PC-3 (cell line): ENCODE data around the gene PSMB4. TPM values are rescaled to one million over a fixed set of nuclear protein-coding genes. Genes with fewer than 3 reads are reported as not detected.

Source experiments
- ATAC-seq: fragments of 200-7000 bp; cut with Tn5 transposase; 2 replicates; pipeline ENCODE4 v1.9.1; 2020; ENCODE audit warnings: mild to moderate bottlenecking, moderate library complexity
- BruUV-seq: library from RNA; stranded (reverse); fragments of 400-500 nt; replicated peaks from 2 replicates; lab custom pipeline; 2021; lab: Mats Ljungman, UMichigan
- CTCF ChIA-PET: fragments of 300-600 bp; sonication (Branson Sonifier 250); formaldehyde crosslinking; loops from one replicate; lab custom pipeline; 2022; ENCODE audit warnings: antibody characterized with exemption; lab: Charles Lee
- POLR2A ChIA-PET: fragments of 300-600 bp; sonication (Branson Sonifier 250); formaldehyde crosslinking; loops from one replicate; lab custom pipeline; 2022; ENCODE audit warnings: antibody characterized with exemption; ENCODE audit not compliant: unreplicated experiment; lab: Charles Lee
- DNase-seq: peaks from one replicate; pipeline ENCODE4 v3.0.0-alpha.2; 2015
- H2AFZ ChIP-seq: fragments of 300-600 bp; sonication (generic); 2 replicates; pipeline ENCODE4 v1.6.0; 2016; ENCODE audit warnings: antibody characterized with exemption, low read length
- H3F3A ChIP-seq: fragments of 300-600 bp; sonication (generic); one replicate; pipeline ENCODE4 v1.6.0; 2017; ENCODE audit warnings: antibody characterized with exemption, low read length, control low read depth, mild to moderate bottlenecking; ENCODE audit not compliant: unreplicated experiment
- H3K27ac ChIP-seq: fragments of 300-600 bp; sonication (generic); 2 replicates; pipeline ENCODE4 v1.5.1; 2016; ENCODE audit warnings: mild to moderate bottlenecking, low read length
- H3K27me3 ChIP-seq: fragments of 300-600 bp; sonication (generic); 2 replicates; pipeline ENCODE4 v1.6.1; 2016; ENCODE audit warnings: low read length, mixed read lengths
- H3K36me3 ChIP-seq: fragments of 300-600 bp; sonication (generic); 2 replicates; pipeline ENCODE4 v1.6.1; 2016; ENCODE audit warnings: low read depth, mixed run types, low read length, mixed read lengths
- H3K4me1 ChIP-seq: fragments of 300-600 bp; sonication (generic); 2 replicates; pipeline ENCODE4 v1.5.1; 2016; ENCODE audit warnings: low read length; ENCODE audit not compliant: insufficient read depth
- H3K4me2 ChIP-seq: fragments of 300-600 bp; sonication (generic); 2 replicates; pipeline ENCODE4 v1.6.0; 2016; ENCODE audit warnings: low read length
- H3K4me3 ChIP-seq: fragments of 300-600 bp; sonication (generic); 2 replicates; pipeline ENCODE4 v1.5.1; 2016; ENCODE audit warnings: mild to moderate bottlenecking, low read length, mixed read lengths
- H3K79me2 ChIP-seq: fragments of 300-600 bp; sonication (generic); 2 replicates; pipeline ENCODE4 v1.6.1; 2017; ENCODE audit warnings: low read length, mixed read lengths
- H3K9ac ChIP-seq: fragments of 300-600 bp; sonication (generic); 2 replicates; pipeline ENCODE4 v1.6.0; 2016; ENCODE audit warnings: mild to moderate bottlenecking, low read length
- H3K9me2 ChIP-seq: fragments of 300-600 bp; sonication (generic); replicated peaks from 2 replicates; pipeline ENCODE4 v1.6.1; 2016; ENCODE audit warnings: mixed run types, low read length, mixed read lengths
- H3K9me3 ChIP-seq: fragments of 300-600 bp; sonication (generic); 2 replicates; pipeline ENCODE4 v1.6.1; 2016; ENCODE audit warnings: low read length, mixed read lengths
- H4K20me1 ChIP-seq: fragments of 300-600 bp; sonication (generic); 2 replicates; pipeline ENCODE4 v1.6.1; 2016; ENCODE audit warnings: low read length, mixed read lengths
- EZH2 ChIP-seq: fragments of 300-600 bp; sonication (generic); IDR thresholded peaks from one replicate; pipeline ENCODE4 v1.6.1; 2017; ENCODE audit warnings: antibody characterized with exemption, mild to moderate bottlenecking, low read length; ENCODE audit not compliant: unreplicated experiment
- EZH2phosphoT487 ChIP-seq: fragments of 300-600 bp; sonication (generic); IDR thresholded peaks from 2 replicates; pipeline ENCODE4 v1.6.1; 2018; ENCODE audit warnings: mild to moderate bottlenecking, antibody characterized with exemption, low read length, borderline replicate concordance
- intact Hi-C: fragments of 100-400 bp; cut with micrococcal nuclease; formaldehyde crosslinking; loops from 2 replicates; pipeline ENCODE4 v1.9.0; 2023
- total RNA-seq: library from RNA; depleted of rRNA; stranded (reverse); fragments of >200 nt; gene quantifications from 2 replicates; pipeline ENCODE4 v1.2.3, GENCODE V29; 2014
- TF ChIP-seq, protein P1 (sequence below): fragments of 300-600 bp; sonication (generic); conservative IDR thresholded peaks from 2 replicates; pipeline ENCODE4 v1.5.1; 2017; ENCODE audit warnings: antibody characterized with exemption, low read depth, mild to moderate bottlenecking, low read length

The PSMB4 gene
- total RNA-seq, 1 experiment from 2014 or later: 818 TPM

DNA sequence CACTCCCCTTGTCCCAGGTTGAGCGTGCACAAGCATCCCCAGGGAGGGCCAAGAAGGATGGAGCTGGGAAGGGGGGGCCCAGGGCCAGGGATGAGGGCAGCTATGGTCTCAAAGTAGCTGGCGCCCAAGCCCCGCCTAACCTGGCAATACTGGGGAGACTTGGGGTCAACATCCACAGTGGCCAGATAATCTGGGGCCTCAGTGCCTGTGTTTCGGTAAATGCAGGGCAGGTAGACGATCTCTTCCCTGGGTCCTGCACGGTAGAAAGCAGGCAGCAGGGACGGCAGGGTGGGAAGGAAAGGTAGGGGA is 30.1 kb upstream of the PSMB4 start:
- no peaks in the 10 kb centered on the region for H4K20me1 ChIP-seq
- no peaks in the 10 kb centered on the region for H3K9me2 ChIP-seq
- H3K79me2 ChIP-seq: no peaks in the 10 kb centered on the region
- no TSS peak for BruUV-seq
- CTCF ChIA-PET: no interaction called here
- no peaks in the 10 kb centered on the region for H3K27me3 ChIP-seq
- no peak overlapping the region for H3K4me3 ChIP-seq
- H3K4me2 ChIP-seq: no peak overlapping the region
- no peaks in the 10 kb centered on the region for H3K9me3 ChIP-seq
- peaks cover 4% of the 10 kb centered on the region for H3K36me3 ChIP-seq
- H3F3A ChIP-seq: no peaks in the 10 kb centered on the region
- POLR2A ChIA-PET: no interaction called here
- no peak for ATAC-seq
- no peak overlapping the region for H3K27ac ChIP-seq
- TF ChIP-seq, protein P1, sequence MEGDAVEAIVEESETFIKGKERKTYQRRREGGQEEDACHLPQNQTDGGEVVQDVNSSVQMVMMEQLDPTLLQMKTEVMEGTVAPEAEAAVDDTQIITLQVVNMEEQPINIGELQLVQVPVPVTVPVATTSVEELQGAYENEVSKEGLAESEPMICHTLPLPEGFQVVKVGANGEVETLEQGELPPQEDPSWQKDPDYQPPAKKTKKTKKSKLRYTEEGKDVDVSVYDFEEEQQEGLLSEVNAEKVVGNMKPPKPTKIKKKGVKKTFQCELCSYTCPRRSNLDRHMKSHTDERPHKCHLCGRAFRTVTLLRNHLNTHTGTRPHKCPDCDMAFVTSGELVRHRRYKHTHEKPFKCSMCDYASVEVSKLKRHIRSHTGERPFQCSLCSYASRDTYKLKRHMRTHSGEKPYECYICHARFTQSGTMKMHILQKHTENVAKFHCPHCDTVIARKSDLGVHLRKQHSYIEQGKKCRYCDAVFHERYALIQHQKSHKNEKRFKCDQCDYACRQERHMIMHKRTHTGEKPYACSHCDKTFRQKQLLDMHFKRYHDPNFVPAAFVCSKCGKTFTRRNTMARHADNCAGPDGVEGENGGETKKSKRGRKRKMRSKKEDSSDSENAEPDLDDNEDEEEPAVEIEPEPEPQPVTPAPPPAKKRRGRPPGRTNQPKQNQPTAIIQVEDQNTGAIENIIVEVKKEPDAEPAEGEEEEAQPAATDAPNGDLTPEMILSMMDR: no peak
- TF ChIP-seq EZH2 (no peak), EZH2phosphoT487 (no peak)
- no peak overlapping the region for H2AFZ ChIP-seq
- no peak overlapping the region for H3K9ac ChIP-seq
- intact Hi-C loops: no loop called here
- no peak for DNase-seq
- H3K4me1 ChIP-seq: peaks cover 31% of the 10 kb centered on the region

DNA sequence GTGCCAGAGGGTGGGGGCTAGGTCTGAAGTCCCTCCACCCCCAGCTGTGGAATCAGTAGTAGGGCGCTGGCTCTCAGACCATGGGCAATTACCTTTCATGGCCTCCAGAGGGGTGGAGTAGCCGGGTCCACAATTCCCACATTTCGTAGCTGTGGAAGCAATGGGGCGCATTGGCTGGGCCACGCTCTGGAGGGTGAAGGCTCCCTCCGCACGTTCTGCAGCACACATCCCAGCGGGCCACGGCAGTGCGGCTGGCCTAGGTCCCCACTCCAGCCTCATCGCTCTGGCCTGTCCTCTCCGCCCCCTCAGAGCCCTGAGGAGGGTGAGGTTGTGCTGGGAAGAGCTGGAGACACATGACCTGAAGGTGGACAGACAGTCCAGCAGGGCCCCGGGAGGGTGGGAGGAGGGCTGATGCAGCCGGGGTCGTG is 29.7 kb upstream of the PSMB4 start:
- Histone ChIP-seq H3K27me3 (no peaks in the 10 kb centered on the region), H3K4me2 (no peak overlapping the region), H3K4me1 (peaks cover 31% of the 10 kb centered on the region), H3K27ac (no peak overlapping the region), H4K20me1 (no peaks in the 10 kb centered on the region), H3K36me3 (peaks cover under 1% of the 10 kb centered on the region; the same call in 1 of the 2 replicates), H3K9me2 (no peaks in the 10 kb centered on the region), H3K79me2 (no peaks in the 10 kb centered on the region), H3K9ac (no peak overlapping the region), H3K4me3 (no peak overlapping the region), H2AFZ (no peak overlapping the region), H3F3A (no peaks in the 10 kb centered on the region), H3K9me3 (no peaks in the 10 kb centered on the region)
- intact Hi-C loops: no loop called here
- no peak for ATAC-seq
- DNase-seq: no peak
- TF ChIP-seq EZH2phosphoT487: no peak
- no peak for TF ChIP-seq EZH2
- TF ChIP-seq, protein P1: no peak
- no TSS peak for BruUV-seq
- POLR2A ChIA-PET: no interaction called here
- CTCF ChIA-PET: no interaction called here

DNA sequence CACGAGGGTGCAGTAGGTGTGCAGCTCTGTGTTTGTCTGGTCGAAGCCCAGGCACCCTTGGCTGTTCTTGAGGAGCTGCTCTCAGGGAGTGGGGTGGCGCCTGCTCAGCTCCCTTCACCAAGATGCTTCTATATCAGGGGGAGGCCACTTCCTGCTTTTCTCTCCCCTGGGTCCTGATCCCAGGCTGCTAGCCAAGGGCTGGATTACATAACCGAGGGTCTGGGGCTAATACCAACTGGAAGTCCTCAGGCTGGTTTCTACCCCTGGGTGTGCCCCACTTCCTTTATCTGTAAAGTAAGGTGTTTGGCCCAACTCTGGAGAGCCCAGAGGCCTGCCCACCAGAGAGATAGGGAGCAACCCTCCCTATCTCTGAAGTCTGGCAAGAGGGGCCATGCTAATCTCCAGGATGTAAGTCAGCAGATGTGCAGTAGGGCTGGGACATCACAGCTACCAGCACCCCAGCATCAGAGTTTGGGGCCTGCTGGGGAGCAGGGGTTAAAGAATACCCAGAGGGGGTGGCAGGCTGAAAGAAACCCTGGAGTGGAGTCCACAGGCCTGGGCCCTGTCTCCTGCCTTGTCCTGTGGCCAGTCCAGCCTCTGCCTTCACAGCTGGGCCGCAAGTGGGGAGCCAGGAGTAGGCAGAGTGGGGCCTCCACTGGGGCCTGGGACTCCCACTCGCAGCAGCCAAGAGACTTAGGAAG is 29.0 kb upstream of the PSMB4 start:
- Histone ChIP-seq H3F3A (no peaks in the 10 kb centered on the region), H3K9ac (no peak overlapping the region), H3K36me3 (no peaks in the 10 kb centered on the region), H4K20me1 (no peaks in the 10 kb centered on the region), H3K9me3 (no peaks in the 10 kb centered on the region), H2AFZ (no peak overlapping the region), H3K27me3 (no peaks in the 10 kb centered on the region), H3K4me3 (no peak overlapping the region), H3K79me2 (no peaks in the 10 kb centered on the region), H3K9me2 (no peaks in the 10 kb centered on the region), H3K4me1 (peaks cover 31% of the 10 kb centered on the region), H3K27ac (no peak overlapping the region), H3K4me2 (no peak overlapping the region)
- CTCF ChIA-PET: no interaction called here
- POLR2A ChIA-PET: no interaction called here
- no TSS peak for BruUV-seq
- DNase-seq (no peak), ATAC-seq (no peak)
- TF ChIP-seq, protein P1: no peak
- TF ChIP-seq EZH2phosphoT487 (no peak), EZH2 (no peak)
- intact Hi-C loops: no loop called here
